ENCODE measurements around the gene MTNR1B.

The MTNR1B gene

DNA sequence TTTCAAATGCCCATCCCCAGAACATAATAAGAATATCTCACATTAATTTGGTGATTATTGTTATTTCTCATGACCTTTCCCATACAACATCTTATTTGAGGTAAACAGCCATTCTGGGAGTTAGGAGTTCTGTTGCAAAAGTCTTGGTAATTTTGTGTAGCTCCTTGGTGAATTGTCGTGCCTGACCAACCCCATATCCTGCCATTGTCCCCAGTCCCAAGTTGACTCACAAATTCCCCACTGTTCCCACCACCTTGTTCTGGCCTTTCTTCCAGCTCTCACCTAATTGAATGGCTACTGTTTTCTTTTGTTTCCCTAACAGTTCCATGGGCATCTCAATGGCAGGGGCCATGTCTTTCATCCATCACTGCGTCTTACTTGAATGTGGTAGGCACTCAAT lies 8.0 kb downstream of the MTNR1B start:
- DNase-seq (ENCODE audit: low read depth in 2 of 2, low spot score in 1 of 2): no peak

DNA sequence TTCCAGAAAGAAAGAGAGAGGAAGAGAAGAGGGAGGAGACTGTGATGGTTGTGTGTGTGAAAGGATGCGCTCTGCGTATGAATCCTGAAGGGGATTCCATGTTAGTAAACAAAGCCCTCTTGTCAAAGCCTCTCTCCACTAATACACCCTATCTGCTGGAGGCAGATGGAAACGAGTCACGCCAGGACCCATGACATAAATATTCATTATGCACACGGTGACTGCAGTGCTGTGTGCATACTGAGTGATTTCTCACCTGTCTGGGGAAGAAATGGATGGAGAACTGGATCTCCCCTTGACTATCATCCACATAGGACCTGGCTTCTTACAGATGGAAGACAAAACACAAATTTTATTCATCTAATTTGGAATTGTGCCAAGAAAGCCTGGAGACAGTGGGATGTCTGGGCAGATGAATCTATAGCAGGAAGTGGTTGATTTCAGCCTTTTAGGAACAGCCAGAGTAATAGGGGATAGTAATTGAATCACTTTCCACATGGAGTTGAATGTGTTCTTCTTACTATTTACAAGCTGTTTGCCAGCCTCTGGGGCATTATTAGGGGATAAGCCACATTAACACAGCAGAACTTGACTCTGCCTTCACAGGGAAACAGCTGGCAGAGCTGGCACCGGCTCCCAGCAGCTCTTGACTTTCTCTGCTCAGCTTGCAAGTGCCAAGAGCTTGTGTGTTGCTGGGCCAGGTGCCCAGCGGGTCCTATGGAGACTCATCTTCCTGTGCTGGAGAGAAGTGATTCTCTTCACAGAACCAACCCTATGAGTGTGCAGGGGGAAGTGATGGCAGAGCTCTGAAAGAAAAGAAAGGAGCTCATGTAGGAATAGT lies 9.0 kb downstream of the MTNR1B start:
- DNase-seq (ENCODE audit: low read depth in 2 of 2, low spot score in 1 of 2): no peak

DNA sequence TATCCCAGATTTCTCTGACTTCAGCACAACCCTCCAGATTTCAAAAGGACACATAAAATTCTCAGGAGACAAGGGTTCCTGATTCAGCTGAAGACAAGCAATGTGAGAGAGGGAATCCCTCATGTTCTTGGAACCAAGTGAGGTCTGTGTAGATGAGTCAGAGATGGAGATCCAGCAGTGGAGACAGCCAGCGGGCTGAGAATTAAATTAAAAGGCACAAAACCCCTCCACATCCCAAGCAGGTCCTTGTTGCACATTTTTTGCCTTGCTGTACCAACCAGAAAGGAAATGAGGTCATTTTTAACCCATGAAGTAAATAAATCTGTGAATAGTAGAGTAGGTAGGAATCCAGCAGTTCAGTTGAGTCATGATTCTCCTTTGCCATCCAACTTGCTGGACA lies 9.7 kb downstream of the MTNR1B start:
- no peak for DNase-seq (ENCODE audit: low read depth in 2 of 2, low spot score in 1 of 2)

DNA sequence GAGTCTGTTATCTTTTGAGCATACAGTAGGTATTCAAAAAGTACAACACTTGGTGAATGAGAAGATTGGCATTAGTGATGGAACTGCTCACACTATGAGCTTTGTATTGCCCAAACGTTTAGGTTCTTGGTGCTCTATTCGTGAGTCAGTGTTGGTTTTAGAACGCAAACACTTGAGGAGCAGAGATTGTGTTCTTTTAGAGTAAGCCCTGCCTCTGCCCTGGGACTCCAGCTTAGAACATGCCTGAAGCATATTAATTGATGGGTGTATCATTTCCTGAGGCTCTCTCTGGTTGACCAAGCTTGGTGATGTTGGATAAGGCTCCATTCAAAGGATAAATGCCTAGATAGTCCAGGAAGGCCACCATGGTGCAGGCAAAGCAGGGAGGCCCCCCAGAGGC lies 10.9 kb downstream of the MTNR1B start:
- DNase-seq (ENCODE audit: low read depth in 2 of 2, low spot score in 1 of 2): no peak

DNA sequence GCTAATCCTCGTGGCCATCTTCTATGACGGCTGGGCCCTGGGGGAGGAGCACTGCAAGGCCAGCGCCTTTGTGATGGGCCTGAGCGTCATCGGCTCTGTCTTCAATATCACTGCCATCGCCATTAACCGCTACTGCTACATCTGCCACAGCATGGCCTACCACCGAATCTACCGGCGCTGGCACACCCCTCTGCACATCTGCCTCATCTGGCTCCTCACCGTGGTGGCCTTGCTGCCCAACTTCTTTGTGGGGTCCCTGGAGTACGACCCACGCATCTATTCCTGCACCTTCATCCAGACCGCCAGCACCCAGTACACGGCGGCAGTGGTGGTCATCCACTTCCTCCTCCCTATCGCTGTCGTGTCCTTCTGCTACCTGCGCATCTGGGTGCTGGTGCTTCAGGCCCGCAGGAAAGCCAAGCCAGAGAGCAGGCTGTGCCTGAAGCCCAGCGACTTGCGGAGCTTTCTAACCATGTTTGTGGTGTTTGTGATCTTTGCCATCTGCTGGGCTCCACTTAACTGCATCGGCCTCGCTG lies 12.1 kb downstream of the MTNR1B start:
- DNase-seq (ENCODE audit: low read depth in 2 of 2, low spot score in 1 of 2): no peak

DNA sequence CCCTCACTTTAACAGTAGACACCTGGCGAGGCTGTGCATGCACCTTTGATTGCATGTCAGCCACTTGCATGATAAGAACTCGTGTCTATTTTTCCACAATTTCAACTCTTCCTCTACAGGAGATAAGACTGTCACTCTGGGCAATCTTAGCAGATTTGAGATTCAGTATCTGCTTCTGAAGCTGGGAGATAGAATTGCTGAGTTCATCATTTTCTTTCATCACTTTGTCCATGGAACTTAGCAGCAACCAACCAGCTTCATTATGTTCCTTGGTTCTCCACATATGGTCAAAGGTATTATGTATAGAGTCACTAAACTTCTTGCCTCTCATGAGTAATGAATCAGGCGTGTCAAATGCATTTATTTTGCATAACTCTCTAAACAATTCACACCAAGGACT lies 17.1 kb downstream of the MTNR1B start:
- no peak for DNase-seq (ENCODE audit: low read depth in 2 of 2, low spot score in 1 of 2)

DNA sequence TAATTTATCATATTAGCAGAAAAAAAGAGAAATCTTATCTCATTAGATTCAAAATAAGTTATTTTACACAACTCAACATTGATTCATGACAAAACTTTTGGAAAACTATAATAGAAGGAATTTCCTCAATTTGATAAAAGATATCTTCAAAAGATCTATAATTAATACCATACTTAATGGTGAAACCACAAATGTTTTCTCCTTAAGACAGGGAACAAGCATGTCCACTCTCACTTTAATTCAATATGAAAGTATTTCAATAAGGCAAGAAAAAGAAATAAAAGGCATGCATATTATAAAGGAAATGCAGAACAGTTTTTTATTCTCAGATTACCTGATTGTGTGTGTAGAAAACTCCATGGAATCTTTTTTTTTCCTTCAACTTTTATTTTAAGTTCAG lies 23.6 kb downstream of the MTNR1B start:
- no peak for DNase-seq (ENCODE audit: low read depth in 2 of 2, low spot score in 1 of 2)

DNA sequence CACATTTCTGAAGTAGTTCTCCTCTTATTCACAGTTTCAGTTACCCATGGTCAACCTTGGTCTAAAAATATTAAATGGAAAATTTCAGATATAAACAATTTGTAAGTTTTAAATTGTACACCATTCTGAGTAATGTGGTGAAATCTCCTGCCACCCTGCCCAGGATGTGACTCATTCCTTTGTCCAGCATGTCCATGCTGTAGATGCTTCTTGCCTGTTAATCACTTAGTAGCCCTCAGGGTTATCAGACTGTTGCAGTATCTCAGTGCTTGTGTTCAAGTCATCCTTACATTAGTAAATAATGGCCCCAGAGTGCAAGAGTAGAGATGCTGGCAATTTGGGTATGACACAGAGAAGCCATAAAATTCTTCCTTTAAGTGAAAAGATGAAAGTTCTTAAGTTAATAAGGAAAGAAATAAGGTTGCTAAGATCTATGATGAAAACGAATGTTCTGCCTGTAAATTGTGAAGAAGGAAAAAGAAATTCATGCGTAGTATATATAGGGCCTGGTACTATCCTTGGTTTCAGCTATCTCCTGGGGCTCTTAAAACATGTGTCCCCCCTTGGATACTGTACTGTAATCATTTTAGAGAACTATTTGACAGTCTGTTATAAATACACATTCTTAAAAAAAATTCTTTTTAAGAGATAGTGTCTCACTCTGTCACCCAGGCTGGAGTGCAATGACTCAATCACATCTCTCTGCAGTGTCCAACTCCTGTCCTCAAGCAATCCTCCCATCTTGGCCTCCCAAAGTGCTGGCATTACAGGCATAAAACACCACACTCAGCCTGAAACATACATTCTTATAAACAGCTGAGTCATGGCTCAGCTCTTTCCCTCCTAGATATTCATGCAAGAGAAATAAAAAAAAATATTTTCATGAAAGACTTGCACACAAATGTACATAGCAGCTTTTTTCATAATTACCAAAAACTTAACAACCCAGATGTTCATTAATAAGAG lies 31.3 kb downstream of the MTNR1B start:
- no peak for DNase-seq (ENCODE audit: low read depth in 2 of 2, low spot score in 1 of 2)

DNA sequence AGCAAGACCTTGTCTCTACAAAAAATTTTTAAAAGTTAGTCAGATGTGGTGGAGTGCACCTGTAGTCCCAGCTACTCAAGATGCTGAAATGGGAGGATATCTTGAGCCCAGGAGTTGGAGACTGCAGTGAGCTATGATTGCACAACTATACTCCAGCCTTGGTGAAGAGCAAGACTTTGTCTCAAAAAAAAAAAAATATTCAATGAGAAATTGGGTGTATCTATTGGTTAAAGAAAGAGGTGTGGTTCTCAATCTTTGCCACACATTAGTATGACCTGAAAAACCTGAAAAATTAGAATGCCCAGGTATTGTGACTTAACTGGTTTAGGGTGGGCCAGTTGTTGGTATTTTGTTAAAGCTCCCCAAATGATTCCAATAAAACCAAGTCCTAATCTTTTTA lies 32.4 kb downstream of the MTNR1B start:
- no peak for DNase-seq (ENCODE audit: low read depth in 2 of 2, low spot score in 1 of 2)

DNA sequence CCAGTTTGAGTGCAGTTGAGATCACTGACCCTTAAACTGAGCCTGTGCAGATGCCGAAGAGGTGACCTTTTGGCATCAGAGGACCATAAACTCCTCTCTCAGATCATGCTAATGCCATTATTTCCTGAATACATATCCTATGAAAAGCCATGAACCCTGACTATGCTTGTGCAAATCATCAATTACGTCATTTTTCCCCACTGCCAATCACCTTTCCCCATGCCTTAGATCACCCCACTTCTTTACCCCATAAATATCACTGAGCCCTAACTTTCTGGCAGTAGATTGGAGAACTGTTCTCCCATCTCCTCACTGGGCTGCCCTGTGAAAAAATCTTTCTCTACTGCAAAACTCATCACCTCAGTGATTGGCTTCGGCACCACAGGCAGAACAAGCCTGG lies 32.9 kb downstream of the MTNR1B start:
- no peak for DNase-seq (ENCODE audit: low read depth in 2 of 2, low spot score in 1 of 2)

DNA sequence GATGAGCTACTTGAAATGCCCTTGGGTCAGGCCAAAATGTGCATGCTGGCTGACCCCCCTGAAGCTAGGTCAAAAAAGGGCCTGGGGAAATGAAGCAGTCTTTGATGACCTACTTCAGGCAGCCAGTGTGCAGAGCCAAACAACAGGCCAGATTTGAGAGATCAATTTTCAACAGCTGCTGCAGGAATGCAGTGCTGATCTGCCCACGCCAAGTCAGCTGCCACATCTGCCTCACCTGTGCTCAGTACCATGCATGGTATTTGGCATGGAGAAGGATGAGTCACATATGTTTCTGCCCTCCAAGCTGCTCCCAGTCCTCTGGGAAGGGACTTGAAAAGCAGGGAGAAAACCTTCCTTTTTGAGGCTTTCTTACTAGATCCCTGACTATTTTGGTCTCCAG lies 35.8 kb downstream of the MTNR1B start:
- DNase-seq (ENCODE audit: low read depth in 2 of 2, low spot score in 1 of 2): no peak

DNA sequence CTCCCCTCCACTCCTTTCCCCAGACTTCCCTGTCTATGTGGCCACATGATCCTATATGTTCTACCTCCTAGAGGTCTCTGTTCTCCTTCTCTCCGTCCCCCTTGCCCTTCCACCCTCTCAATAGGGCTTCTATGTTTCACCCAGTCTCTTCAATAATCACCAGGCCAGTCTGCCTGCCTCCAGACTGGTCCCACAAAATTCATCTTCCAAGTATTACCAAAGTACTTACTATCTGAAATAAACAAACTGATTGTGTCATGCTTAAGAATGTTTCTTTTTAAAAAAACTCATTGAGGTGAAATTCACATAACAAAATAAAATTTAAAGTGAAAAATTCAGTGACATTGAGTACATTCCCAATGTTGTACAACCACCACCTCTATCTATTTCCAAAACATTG lies 44.2 kb downstream of the MTNR1B start:
- DNase-seq (ENCODE audit: low read depth in 2 of 2, low spot score in 1 of 2): no peak

DNA sequence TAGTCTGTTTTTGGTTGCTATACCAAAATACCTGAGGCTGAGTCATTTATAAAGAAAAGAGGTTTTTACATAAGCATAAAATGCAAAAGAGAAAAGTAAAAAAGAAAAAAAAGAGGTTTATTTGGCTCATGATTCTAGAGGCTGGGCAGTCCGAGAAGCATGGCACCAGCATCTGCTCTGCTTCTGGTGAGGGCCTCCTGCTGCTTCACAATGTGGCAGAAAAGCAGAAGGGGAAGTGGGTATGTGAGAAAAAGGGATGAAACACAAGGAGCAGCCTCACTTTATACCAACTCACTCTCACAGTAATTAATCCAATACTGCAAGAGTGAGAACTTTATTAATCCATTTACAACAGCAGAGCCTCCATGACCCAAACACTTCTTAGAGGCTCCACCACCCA lies 47.1 kb downstream of the MTNR1B start:
- DNase-seq (ENCODE audit: low read depth in 2 of 2, low spot score in 1 of 2): no peak

DNA sequence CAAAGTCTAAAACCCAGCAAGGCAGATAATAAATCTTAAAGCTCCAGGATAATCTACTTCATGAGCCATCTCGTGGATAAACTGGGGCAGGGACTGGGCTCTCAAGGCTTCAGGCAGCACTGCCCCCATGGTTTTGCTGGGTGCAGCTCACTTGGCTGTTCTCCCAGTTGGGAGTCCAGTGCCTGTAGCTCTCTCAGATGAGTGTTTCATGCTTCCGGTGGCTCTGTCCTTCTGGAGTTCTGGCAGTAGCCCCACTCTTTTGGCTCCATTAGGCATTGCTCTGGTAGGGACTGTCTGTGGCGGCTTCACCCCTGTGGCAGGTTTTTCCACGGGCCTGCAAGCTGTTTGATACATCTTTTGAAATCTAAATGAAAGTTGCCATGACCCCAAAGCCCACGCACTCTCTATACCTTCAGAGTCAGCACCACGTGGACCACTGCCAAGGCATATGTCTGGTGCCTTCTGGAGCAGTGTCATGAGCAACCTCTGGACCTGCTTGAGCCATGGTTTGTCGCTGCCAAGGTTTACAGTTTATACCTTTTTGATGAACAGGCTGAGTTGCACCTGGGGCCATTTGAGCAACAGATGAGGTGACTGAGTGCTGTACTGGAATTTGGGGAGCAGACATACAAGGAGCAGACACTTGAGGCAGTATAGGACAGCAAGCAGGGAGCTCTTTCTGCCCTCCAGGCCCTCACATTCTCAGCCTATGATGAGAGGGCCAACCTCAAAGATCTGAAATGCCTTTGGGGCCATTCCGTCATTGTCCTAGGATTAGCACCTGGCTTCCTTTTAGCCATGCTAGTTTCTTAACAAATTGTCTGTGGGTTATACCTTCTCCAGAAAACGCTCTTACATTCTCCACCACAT lies 48.6 kb downstream of the MTNR1B start:
- DNase-seq (ENCODE audit: low read depth in 2 of 2, low spot score in 1 of 2): no peak

DNA sequence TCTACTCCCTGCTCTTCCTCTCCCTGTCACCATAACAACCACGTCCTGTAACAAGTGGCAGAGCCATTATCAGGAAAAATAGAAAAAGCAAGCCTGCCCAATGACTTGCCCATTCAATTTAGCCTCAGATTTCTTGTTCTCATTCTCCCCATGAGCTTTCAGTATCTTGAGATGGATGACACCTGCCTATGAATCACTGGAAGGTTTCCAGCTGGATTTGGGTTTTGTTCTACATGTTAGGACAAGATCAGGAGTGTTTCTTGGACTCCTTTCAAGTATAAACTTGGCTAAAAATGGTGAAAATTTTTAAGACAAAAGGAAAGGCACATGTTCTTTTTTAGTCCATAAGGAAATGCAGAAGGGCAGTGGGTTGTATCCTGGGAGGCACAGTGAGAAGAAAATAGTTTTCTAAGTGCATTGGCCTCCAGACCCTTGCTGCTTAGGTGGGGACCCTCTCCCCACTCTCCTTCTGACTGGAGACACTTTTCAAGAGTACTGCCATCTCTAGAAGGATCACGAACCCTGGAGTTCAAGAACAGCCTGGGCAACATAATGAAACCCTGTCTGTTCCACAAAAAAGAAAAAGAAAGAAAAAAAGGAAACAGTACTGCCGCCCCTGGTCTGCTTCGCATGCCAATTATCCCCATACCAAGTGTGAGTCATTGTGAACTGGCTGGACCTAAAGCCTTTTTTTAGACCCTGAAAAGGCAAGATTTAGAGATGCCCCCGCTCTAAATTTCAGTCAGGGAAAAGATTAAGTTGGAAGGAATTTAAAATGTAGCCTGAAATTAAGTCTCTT lies 51.0 kb downstream of the MTNR1B start:
- no peak for DNase-seq (ENCODE audit: low read depth in 2 of 2, low spot score in 1 of 2)

DNA sequence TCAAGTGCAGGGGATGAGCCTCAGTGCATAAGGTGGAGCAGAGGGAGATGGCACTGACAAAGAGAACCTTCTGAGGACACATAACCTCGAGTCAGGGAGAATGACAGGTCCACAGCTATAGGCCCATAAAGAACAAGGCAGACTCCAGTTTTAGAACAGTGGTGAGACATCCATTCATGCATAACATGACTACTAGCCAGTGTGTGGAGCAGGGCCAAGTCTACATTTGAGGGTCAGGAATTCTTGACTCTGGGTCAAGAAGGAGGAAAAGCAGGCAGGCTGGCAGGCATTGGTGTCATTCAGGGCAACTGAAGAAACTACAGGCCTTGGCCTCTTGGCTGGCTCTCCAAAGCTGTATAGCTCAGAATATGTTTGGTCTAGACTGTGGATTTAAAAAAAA lies 54.9 kb downstream of the MTNR1B start:
- DNase-seq (ENCODE audit: low read depth in 2 of 2, low spot score in 1 of 2): no peak

DNA sequence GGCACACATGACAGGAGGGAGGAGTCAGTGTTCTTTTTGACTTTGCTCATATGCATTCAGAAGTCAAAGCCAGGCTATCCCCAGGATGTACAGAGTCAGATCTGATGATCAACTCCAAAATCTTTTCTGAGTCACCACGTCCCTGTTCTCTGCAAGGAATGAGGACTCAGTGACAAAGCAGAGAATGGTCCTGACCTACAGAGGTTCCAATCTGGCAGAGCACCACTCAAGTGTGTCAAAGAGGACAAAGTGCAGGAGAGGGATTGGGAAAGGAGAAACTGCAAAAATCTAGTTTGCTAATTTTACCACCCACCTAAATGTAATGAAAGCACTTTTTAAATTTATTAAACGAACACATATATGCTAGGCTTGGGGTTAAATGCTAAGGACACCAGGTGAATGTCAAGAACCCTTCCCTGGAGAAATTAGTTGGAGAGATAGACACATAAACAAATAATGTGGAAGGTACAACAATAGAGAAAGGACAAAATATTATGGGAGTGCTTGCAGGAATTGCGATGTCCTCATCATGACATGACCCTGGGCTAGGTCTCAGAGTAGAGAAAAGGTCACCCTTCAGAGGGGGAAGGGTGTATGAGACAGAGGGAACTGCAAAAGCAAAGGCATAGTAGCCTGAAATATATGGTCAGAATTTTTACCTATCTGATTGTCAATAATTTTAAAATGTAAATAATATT lies 56.3 kb downstream of the MTNR1B start:
- no peak for DNase-seq (ENCODE audit: low read depth in 2 of 2, low spot score in 1 of 2)

DNA sequence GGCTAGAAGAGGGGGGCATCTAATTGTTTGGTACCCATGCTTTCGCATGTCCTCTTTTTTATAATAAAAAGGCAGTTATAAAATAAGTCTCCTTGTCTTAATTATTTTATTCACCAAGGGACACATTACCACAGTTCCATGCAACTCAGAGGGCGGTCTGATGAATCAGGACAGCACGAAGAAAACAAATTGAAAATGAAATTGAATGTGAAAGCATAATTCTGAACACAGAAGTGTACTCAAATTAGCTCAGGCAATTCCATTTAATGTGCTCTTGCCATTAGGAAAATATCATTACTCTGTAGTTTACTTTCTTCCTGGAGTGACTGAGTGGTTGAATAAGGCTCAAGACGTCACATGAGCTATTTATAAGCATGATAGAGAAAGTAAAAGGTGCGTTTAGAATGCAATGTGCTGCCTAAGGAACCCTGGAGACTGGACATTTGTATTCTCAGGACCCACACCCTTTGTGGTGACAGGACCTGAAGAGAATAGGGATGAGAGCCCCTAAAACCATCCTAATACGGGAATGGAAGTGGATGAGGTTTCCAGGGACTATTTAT lies 59.6 kb downstream of the MTNR1B start:
- DNase-seq (ENCODE audit: low read depth in 2 of 2, low spot score in 1 of 2): no peak

DNA sequence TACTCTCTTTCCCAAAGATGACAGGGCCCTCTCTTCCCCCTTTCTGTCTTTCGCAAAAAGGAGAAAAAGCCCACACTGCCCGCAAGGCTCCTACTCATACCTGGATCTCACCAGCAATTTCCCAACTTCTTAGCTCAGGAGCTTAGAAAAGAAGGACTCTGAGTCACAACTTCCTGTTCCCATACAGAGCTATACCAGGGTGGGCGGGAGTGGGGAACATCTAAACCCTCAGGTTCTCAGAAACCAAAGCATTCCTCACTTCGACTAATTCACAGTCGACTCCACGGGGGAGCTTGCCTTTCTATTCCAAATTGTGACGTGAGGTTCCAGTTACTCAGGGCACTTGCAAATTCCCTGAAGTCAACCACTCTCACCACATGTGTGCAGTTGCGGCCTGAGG lies 61.9 kb downstream of the MTNR1B start:
- no peak for DNase-seq (ENCODE audit: low read depth in 2 of 2, low spot score in 1 of 2)

Measured in stimulated activated CD8-positive, alpha-beta memory T cell treated with anti-CD3 and anti-CD28 coated beads, Interleukin-4, amount 100 ng/mL, for 1 hour (primary cell).